Endothelial cell of umbilical vein (primary cell): ENCODE data around the gene DACT3.
A peak's percentile ranks its signal among the peaks of the same experiment; 100 is the strongest.

Source experiments
- EZH2 ChIP-seq: IDR thresholded peaks from 2 replicates; pipeline ENCODE4 v1.6.1; 2012; ENCODE audit warnings: borderline replicate concordance, low read depth, mild to moderate bottlenecking, moderate library complexity, low read length, inconsistent platforms; ENCODE audit not compliant: severe bottlenecking
- FOS ChIP-seq: IDR thresholded peaks from 2 replicates; pipeline ENCODE4 v1.6.1; 2011; ENCODE audit warnings: mild to moderate bottlenecking, low read length, moderate library complexity, borderline replicate concordance; ENCODE audit not compliant: insufficient read depth
- GATA2 ChIP-seq: IDR thresholded peaks from 2 replicates; pipeline ENCODE4 v1.7.0; 2011; ENCODE audit warnings: low read depth, mild to moderate bottlenecking, moderate library complexity, mixed read lengths, low read length; ENCODE audit not compliant: insufficient read length, insufficient read depth
- JUN ChIP-seq: IDR thresholded peaks from 2 replicates; pipeline ENCODE4 v1.6.1; 2011; ENCODE audit warnings: borderline replicate concordance, low read depth; ENCODE audit not compliant: insufficient read length, insufficient read depth
- MYC ChIP-seq: IDR thresholded peaks from one replicate; pipeline ENCODE4 v1.6.1; 2011; ENCODE audit warnings: mild to moderate bottlenecking, low read depth, low read length
- POLR2A ChIP-seq: IDR thresholded peaks from 2 replicates; pipeline ENCODE4 v1.6.1; 2012; ENCODE audit warnings: low read depth, mild to moderate bottlenecking, control low read depth, low read length
- POLR2AphosphoS5 ChIP-seq: IDR thresholded peaks from 2 replicates; pipeline ENCODE4 v1.6.1; 2012; ENCODE audit warnings: low read depth, mild to moderate bottlenecking, control low read depth, low read length, moderate library complexity; ENCODE audit not compliant: insufficient read depth
- TF ChIP-seq, protein P1 (sequence below), 2 donors: IDR thresholded peaks; 1 replicate in 1 of 2; 2 replicates in 1 of 2; pipeline ENCODE4 v1.5.1; 2011; ENCODE audit warnings: low read length in 2 of 2, mild to moderate bottlenecking in 2 of 2, moderate library complexity in 2 of 2, control low read depth in 1 of 2, inconsistent platforms in 1 of 2, low read depth in 1 of 2; ENCODE audit not compliant: insufficient read depth in 1 of 2; ENCODE audit errors: extremely low read depth in 1 of 2
- TF ChIP-seq, protein P2 (sequence below): IDR thresholded peaks from 2 replicates; pipeline ENCODE4 v1.6.1; 2011; ENCODE audit not compliant: insufficient read depth, insufficient read length

DNA sequence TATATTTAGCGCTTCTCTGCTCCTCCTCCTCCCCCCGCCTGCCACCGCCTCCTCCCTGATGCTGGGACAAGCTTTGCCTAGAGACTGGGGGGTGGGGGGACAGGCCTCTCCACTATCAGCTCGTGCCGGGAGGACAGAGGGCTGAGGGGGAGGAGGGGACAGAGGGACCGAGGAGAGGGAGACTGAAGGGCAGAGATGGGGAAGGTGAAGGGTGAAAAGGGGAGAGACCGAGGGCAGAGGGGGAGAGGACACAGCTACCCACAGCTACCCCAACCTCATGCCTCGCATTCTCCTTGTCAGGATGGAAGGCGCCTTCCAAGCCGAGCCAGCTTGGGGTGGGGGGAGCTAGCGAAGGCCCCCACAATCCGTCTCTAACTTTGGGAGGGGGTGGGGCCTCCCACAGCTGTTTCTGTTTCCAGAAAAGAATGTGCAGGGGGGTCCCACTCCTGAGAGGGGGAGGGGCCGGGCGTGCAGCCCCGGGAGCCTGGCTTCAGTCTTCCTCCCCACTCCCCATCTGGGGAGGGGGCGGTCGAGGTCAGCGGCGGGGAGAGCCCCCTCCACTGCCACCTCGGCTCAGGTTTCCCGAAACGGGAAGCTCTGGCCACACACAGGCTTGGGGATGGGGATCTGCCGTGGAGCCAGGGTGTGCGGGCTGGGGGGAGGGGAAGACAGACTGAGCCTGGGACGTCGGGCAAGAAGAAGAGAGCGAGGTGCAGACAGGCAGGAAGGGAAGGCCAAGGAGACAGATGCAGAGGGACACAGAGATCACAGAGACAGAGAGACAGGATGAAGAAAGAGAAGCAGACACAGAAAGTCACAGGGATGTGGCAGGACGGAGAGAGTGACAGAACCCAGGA lies 1.6 kb downstream of the DACT3 start:
- TF ChIP-seq EZH2 (peak; percentile 85), POLR2A (no peak), MYC (no peak), POLR2AphosphoS5 (no peak), GATA2 (no peak), JUN (no peak), FOS (no peak)
- TF ChIP-seq, protein P1, sequence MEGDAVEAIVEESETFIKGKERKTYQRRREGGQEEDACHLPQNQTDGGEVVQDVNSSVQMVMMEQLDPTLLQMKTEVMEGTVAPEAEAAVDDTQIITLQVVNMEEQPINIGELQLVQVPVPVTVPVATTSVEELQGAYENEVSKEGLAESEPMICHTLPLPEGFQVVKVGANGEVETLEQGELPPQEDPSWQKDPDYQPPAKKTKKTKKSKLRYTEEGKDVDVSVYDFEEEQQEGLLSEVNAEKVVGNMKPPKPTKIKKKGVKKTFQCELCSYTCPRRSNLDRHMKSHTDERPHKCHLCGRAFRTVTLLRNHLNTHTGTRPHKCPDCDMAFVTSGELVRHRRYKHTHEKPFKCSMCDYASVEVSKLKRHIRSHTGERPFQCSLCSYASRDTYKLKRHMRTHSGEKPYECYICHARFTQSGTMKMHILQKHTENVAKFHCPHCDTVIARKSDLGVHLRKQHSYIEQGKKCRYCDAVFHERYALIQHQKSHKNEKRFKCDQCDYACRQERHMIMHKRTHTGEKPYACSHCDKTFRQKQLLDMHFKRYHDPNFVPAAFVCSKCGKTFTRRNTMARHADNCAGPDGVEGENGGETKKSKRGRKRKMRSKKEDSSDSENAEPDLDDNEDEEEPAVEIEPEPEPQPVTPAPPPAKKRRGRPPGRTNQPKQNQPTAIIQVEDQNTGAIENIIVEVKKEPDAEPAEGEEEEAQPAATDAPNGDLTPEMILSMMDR (IDR thresholded peaks at IDR 0.05; ENCODE audit: extremely low read depth in 1 of 2, insufficient read depth in 1 of 2, low read depth in 1 of 2, low read length in 2 of 2): no peak
- TF ChIP-seq, protein P2, sequence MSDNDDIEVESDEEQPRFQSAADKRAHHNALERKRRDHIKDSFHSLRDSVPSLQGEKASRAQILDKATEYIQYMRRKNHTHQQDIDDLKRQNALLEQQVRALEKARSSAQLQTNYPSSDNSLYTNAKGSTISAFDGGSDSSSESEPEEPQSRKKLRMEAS: no peak
